Liver (tissue), 3 donors: ENCODE results near the gene GRIN2D.

ENCODE experiments used
- CTCF ChIP-seq: fragments of 150-350 bp; IDR thresholded peaks from 2 replicates; pipeline ENCODE4 v1.5.1; 2017; ENCODE audit warnings: improper control_type of control experiment, low read depth, low read length; ENCODE audit not compliant: missing input control
- NR2F2 ChIP-seq: IDR thresholded peaks from 2 replicates; pipeline ENCODE4 v1.6.1; 2016; ENCODE audit warnings: antibody characterized with exemption
- donor health status: healthy.
- donor health status: healthy.

GRCh38 chr19:48371367-48371766, 22.1 kb upstream of the GRIN2D start:
- TF ChIP-seq CTCF (no peak), NR2F2 (no peak)
